Body of pancreas (tissue), 4 donors: Measurements from ENCODE around the gene BAHCC1.
A peak's percentile ranks its signal among the peaks of the same experiment; 100 is the strongest.

Experiments
- POLR2A ChIP-seq, 3 donors: fragments of 450-650 bp; IDR thresholded peaks; one replicate each; pipeline ENCODE4 v1.6.1; 2016; ENCODE audit warnings: antibody characterized with exemption in 3 of 3, mild to moderate bottlenecking in 2 of 3
- TF ChIP-seq, protein P1 (sequence below), 7 experiments: fragments of 450-650 bp in 4 of 7; fragments of 200-600 bp in 3 of 7; sonication (generic) in 3 of 7; IDR thresholded peaks; one replicate each; pipeline ENCODE4 v1.5.1; 2016 to 2019; ENCODE audit warnings: antibody characterized with exemption in 7 of 7

DNA sequence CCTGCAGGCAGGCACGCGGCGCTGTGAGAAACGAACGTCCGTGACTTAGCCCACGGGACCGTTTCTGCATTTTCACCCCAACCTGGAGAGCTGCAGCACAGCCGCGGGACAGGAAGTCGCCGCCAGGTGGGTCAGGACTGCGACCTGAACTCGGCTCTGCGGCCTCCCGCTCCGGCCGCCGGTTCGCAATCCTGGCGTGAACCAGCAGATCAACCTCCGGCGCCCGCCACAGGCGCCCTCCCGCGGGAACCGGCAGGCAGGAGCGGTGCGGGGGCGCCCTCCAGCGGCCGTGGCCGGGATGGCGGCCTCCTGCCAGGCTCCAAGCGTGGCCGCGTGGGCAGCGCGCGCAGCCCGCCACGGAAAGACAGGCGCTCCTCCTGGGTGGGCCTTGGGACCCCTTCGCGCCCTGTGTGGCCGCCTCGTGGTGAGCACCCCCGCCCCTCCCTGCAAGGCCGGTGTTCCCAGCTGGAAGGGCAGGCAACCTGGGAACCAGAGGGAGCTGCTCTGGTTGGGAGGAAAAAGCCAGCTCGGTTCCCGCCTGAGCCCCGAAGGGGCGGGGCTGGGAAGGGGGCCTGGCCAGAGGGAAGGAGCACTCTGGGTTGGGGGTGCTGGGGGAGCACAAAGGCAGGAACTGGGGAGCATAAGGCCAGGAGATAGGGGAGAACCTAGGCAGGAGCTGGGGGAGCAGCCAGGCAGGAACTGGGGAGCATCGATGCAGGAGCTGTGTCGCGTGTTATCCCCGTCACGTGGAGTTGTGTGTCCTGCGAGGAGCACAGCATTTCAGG lies 89.1 kb downstream of the BAHCC1 start:
- TF ChIP-seq, protein P1, sequence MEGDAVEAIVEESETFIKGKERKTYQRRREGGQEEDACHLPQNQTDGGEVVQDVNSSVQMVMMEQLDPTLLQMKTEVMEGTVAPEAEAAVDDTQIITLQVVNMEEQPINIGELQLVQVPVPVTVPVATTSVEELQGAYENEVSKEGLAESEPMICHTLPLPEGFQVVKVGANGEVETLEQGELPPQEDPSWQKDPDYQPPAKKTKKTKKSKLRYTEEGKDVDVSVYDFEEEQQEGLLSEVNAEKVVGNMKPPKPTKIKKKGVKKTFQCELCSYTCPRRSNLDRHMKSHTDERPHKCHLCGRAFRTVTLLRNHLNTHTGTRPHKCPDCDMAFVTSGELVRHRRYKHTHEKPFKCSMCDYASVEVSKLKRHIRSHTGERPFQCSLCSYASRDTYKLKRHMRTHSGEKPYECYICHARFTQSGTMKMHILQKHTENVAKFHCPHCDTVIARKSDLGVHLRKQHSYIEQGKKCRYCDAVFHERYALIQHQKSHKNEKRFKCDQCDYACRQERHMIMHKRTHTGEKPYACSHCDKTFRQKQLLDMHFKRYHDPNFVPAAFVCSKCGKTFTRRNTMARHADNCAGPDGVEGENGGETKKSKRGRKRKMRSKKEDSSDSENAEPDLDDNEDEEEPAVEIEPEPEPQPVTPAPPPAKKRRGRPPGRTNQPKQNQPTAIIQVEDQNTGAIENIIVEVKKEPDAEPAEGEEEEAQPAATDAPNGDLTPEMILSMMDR (IDR thresholded peaks at IDR 0.05): peak; percentile 73 to 99 (median 98)
- TF ChIP-seq POLR2A (IDR thresholded peaks at IDR 0.05): no peak
